Measurements from ENCODE around the gene ZMAT3. TPM values are rescaled to one million over a fixed set of nuclear protein-coding genes. Genes with fewer than 3 reads are reported as not detected.

The ZMAT3 gene
- total and polyA plus RNA-seq, 4 experiments from 2014 or later = 13.7 to 20.5 (median 19.3) TPM

GRCh38 chr3:179082416-179082815, 10.8 kb upstream of the ZMAT3 start:
- H3K27me3 Mint-ChIP-seq = no peaks in the 10 kb centered on the region
- no peaks in the 10 kb centered on the region for H3K9me3 Mint-ChIP-seq
- DNase-seq = no peak
- H3K4me1 Mint-ChIP-seq = peaks cover 8 to 11% (median 10%) of the 10 kb centered on the region in 4 donors
- H3K27ac Mint-ChIP-seq = no peak overlapping the region
- no peak overlapping the region for H3K4me3 ChIP-seq (ENCODE audit: low read length in 2 of 2)
- no peak overlapping the region for H3K27ac ChIP-seq (ENCODE audit: low read depth, low read length)
- ChIA-PET POLR2A (ENCODE audit: partially characterized antibody) (interaction anchor here (1.6 to 3.0 kb wide), 4 partner anchors 10 to 67 kb away, joined by 5 to 21 read pairs (median 10); partner anchors contain the start of genes PIK3CA and ZMAT3), CTCF (ENCODE audit: partially characterized antibody) (interaction anchor here (0.7 to 3.5 kb wide), 6 partner anchors 9 to 67 kb away, joined by 3 to 15 read pairs (median 6); no protein-coding TSS in a partner anchor)
- H3K27me3 ChIP-seq (ENCODE audit: insufficient read depth, low read length) = no peaks in the 10 kb centered on the region
- intact Hi-C loops (cut with micrococcal nuclease) = no loop called here
- no peak overlapping the region for H3K4me3 Mint-ChIP-seq
- no peaks in the 10 kb centered on the region for H3K36me3 ChIP-seq (ENCODE audit: insufficient read depth, low read length)
- H3K4me1 ChIP-seq (ENCODE audit: insufficient read depth, low read length) = peaks cover 13% of the 10 kb centered on the region
- H3K9me3 ChIP-seq (ENCODE audit: control insufficient read depth in 1 of 2, low read length in 2 of 2) = no peaks in the 10 kb centered on the region
- H3K36me3 Mint-ChIP-seq = no peaks in the 10 kb centered on the region

GRCh38 chr3:179081885-179082284, 10.3 kb upstream of the ZMAT3 start:
- Mint-ChIP-seq H3K27ac (peak overlapping the region in 1 of 7 donors; percentile 14), H3K4me3 (no peak overlapping the region), H3K27me3 (no peaks in the 10 kb centered on the region), H3K4me1 (peaks cover 8 to 11% (median 10%) of the 10 kb centered on the region in 4 donors), H3K9me3 (no peaks in the 10 kb centered on the region), H3K36me3 (no peaks in the 10 kb centered on the region)
- no peak for DNase-seq
- H3K4me3 ChIP-seq (ENCODE audit: low read length in 2 of 2) = no peak overlapping the region
- H3K9me3 ChIP-seq (ENCODE audit: control insufficient read depth in 1 of 2, low read length in 2 of 2) = no peaks in the 10 kb centered on the region
- peaks cover 13% of the 10 kb centered on the region for H3K4me1 ChIP-seq (ENCODE audit: insufficient read depth, low read length)
- H3K27ac ChIP-seq (ENCODE audit: low read depth, low read length) = no peak overlapping the region
- intact Hi-C loops (cut with micrococcal nuclease) = no loop called here
- ChIA-PET CTCF (ENCODE audit: partially characterized antibody) (interaction anchor here (0.7 to 3.5 kb wide), 7 partner anchors 9 to 66 kb away, joined by 3 to 15 read pairs (median 5); no protein-coding TSS in a partner anchor), POLR2A (ENCODE audit: partially characterized antibody) (interaction anchor here (1.6 kb wide), 1 partner anchor 66 kb away, joined by 5 read pairs; the partner anchor contains the start of gene PIK3CA)
- no peaks in the 10 kb centered on the region for H3K36me3 ChIP-seq (ENCODE audit: insufficient read depth, low read length)
- no peaks in the 10 kb centered on the region for H3K27me3 ChIP-seq (ENCODE audit: insufficient read depth, low read length)

- intact Hi-C loops (cut with micrococcal nuclease) = no loop called here
- H3K4me1 ChIP-seq (ENCODE audit: insufficient read depth, low read length) = peaks cover 23% of the 10 kb centered on the region
- H3K36me3 Mint-ChIP-seq = no peaks in the 10 kb centered on the region
- H3K27ac ChIP-seq (ENCODE audit: low read depth, low read length) = no peak overlapping the region
- peak overlapping the region in 2 of 7 donors; percentile 17 to 25 for H3K27ac Mint-ChIP-seq
- no peaks in the 10 kb centered on the region for H3K36me3 ChIP-seq (ENCODE audit: insufficient read depth, low read length)
- no peak for DNase-seq
- peaks cover 15 to 22% (median 17%) of the 10 kb centered on the region in 4 donors for H3K4me1 Mint-ChIP-seq
- no peaks in the 10 kb centered on the region for H3K9me3 ChIP-seq (ENCODE audit: control insufficient read depth in 1 of 2, low read length in 2 of 2)
- POLR2A ChIA-PET (ENCODE audit: partially characterized antibody) = no interaction called here
- CTCF ChIA-PET (ENCODE audit: partially characterized antibody) = interaction anchor here (0.6 to 1.0 kb wide), 2 partner anchors 64 to 571 kb away, joined by 3 read pairs; no protein-coding TSS in a partner anchor
- H3K9me3 Mint-ChIP-seq = no peaks in the 10 kb centered on the region
- H3K27me3 Mint-ChIP-seq = no peaks in the 10 kb centered on the region
- no peak overlapping the region for H3K4me3 Mint-ChIP-seq
- H3K4me3 ChIP-seq (ENCODE audit: low read length in 2 of 2) = no peak overlapping the region
- no peaks in the 10 kb centered on the region for H3K27me3 ChIP-seq (ENCODE audit: insufficient read depth, low read length)
Measured at GRCh38 chr3:179079537-179079936, 7.9 kb upstream of the ZMAT3 start.

- H3K4me3 ChIP-seq (ENCODE audit: low read length in 2 of 2) = no peak overlapping the region
- intact Hi-C loops (cut with micrococcal nuclease) = no loop called here
- H3K36me3 ChIP-seq (ENCODE audit: insufficient read depth, low read length) = no peaks in the 10 kb centered on the region
- Mint-ChIP-seq H3K4me3 (no peak overlapping the region), H3K36me3 (no peaks in the 10 kb centered on the region), H3K27ac (peak overlapping the region in 1 of 7 donors; percentile 26), H3K27me3 (no peaks in the 10 kb centered on the region), H3K9me3 (no peaks in the 10 kb centered on the region), H3K4me1 (peaks cover 20 to 38% (median 29%) of the 10 kb centered on the region in 4 donors)
- no peaks in the 10 kb centered on the region for H3K27me3 ChIP-seq (ENCODE audit: insufficient read depth, low read length)
- DNase-seq = no peak
- peaks cover 26% of the 10 kb centered on the region for H3K4me1 ChIP-seq (ENCODE audit: insufficient read depth, low read length)
- ChIA-PET CTCF (ENCODE audit: partially characterized antibody) (interaction anchor here (0.9 to 2.5 kb wide), 4 partner anchors 12 to 70 kb away, joined by 3 to 11 read pairs (median 4); no protein-coding TSS in a partner anchor), POLR2A (ENCODE audit: partially characterized antibody) (interaction anchor here (0.7 to 1.3 kb wide), 3 partner anchors 26 to 249 kb away, joined by 3 to 4 read pairs (median 3); partner anchors contain the start of gene ZNF639)
- no peak overlapping the region for H3K27ac ChIP-seq (ENCODE audit: low read depth, low read length)
- no peaks in the 10 kb centered on the region for H3K9me3 ChIP-seq (ENCODE audit: control insufficient read depth in 1 of 2, low read length in 2 of 2)
Measured at GRCh38 chr3:179076243-179077027, 4.8 kb upstream of the ZMAT3 start.

DNA sequence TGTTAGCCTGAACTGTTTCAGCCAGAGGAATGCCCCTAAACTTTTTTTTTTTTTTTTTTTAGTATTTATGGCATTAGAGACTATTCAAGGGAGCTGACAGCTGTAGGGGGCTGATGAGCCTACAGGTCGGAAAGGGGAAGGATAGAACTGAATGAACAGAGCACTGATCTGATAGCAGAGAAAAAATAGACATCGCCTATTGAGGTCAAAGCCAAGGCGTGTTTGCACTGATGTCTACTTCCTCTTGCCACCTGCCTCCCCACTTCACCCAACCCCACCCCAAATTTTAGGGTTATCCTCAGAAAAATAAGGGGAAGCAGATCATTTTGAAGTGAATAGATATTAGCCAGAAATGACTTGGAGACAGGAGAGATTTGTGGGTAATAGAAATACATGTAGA, 3.0 kb upstream of the ZMAT3 start:
- intact Hi-C loops (cut with micrococcal nuclease) = loop anchor here (5.0 kb wide), 2 partner anchors 33 to 37 kb away; no protein-coding TSS in a partner anchor
- Histone ChIP-seq H3K9me3 (ENCODE audit: control insufficient read depth in 1 of 2, low read length in 2 of 2) (no peaks in the 10 kb centered on the region), H3K4me1 (ENCODE audit: insufficient read depth, low read length) (peaks cover 42% of the 10 kb centered on the region), H3K27me3 (ENCODE audit: insufficient read depth, low read length) (no peaks in the 10 kb centered on the region), H3K27ac (ENCODE audit: low read depth, low read length) (no peak overlapping the region), H3K4me3 (ENCODE audit: low read length in 2 of 2) (no peak overlapping the region), H3K36me3 (ENCODE audit: insufficient read depth, low read length) (no peaks in the 10 kb centered on the region)
- peaks cover 29 to 52% (median 41%) of the 10 kb centered on the region in 4 donors for H3K4me1 Mint-ChIP-seq
- peak overlapping the region in 6 of 7 donors; percentile 13 to 95 (median 69) for H3K27ac Mint-ChIP-seq
- H3K36me3 Mint-ChIP-seq = peaks cover 0 to 5% of the 10 kb centered on the region in 2 donors
- ChIA-PET CTCF (ENCODE audit: partially characterized antibody) (interaction anchor here (0.8 to 5.8 kb wide), 6 partner anchors 16 to 247 kb away, joined by 3 to 43 read pairs (median 4); no protein-coding TSS in a partner anchor), POLR2A (ENCODE audit: partially characterized antibody) (interaction anchor here (0.6 to 1.7 kb wide), 3 partner anchors 9 to 73 kb away, joined by 3 to 10 read pairs (median 4); no protein-coding TSS in a partner anchor)
- peak in 3 of 5 donors; percentile 12 to 24 (median 20) for DNase-seq
- peak overlapping the region in 3 of 8 donors; percentile 20 to 67 (median 50) for H3K4me3 Mint-ChIP-seq
- H3K9me3 Mint-ChIP-seq = no peaks in the 10 kb centered on the region
- H3K27me3 Mint-ChIP-seq = no peaks in the 10 kb centered on the region

- Histone ChIP-seq H3K4me1 (ENCODE audit: insufficient read depth, low read length) (peaks cover 51% of the 10 kb centered on the region), H3K9me3 (ENCODE audit: control insufficient read depth in 1 of 2, low read length in 2 of 2) (no peaks in the 10 kb centered on the region), H3K4me3 (ENCODE audit: low read length in 2 of 2) (no peak overlapping the region), H3K27ac (ENCODE audit: low read depth, low read length) (no peak overlapping the region), H3K27me3 (ENCODE audit: insufficient read depth, low read length) (no peaks in the 10 kb centered on the region), H3K36me3 (ENCODE audit: insufficient read depth, low read length) (no peaks in the 10 kb centered on the region)
- H3K27me3 Mint-ChIP-seq = no peaks in the 10 kb centered on the region
- CTCF ChIA-PET (ENCODE audit: partially characterized antibody) = interaction anchor here (0.8 to 5.8 kb wide), 10 partner anchors 9 to 248 kb away, joined by 3 to 43 read pairs (median 4); no protein-coding TSS in a partner anchor
- peak overlapping the region in 4 of 7 donors; percentile 38 to 95 (median 64) for H3K27ac Mint-ChIP-seq
- H3K4me3 Mint-ChIP-seq = peak overlapping the region in 6 of 8 donors; percentile 7 to 64 (median 38)
- H3K36me3 Mint-ChIP-seq = peaks cover 3 to 5% of the 10 kb centered on the region in 2 donors
- POLR2A ChIA-PET (ENCODE audit: partially characterized antibody) = interaction anchor here (0.6 to 3.1 kb wide), 3 partner anchors 37 to 74 kb away, joined by 4 to 43 read pairs (median 10); partner anchors contain the start of gene PIK3CA
- no peaks in the 10 kb centered on the region for H3K9me3 Mint-ChIP-seq
- peaks cover 37 to 59% (median 48%) of the 10 kb centered on the region in 4 donors for H3K4me1 Mint-ChIP-seq
- no peak for DNase-seq
- intact Hi-C loops (cut with micrococcal nuclease) = loop anchor here (5.0 kb wide), 2 partner anchors 33 to 37 kb away; no protein-coding TSS in a partner anchor
Measured at GRCh38 chr3:179073816-179074215, 2.2 kb upstream of the ZMAT3 start.
